Measurements from ENCODE around the gene PCNX1.

Gene PCNX1

DNA sequence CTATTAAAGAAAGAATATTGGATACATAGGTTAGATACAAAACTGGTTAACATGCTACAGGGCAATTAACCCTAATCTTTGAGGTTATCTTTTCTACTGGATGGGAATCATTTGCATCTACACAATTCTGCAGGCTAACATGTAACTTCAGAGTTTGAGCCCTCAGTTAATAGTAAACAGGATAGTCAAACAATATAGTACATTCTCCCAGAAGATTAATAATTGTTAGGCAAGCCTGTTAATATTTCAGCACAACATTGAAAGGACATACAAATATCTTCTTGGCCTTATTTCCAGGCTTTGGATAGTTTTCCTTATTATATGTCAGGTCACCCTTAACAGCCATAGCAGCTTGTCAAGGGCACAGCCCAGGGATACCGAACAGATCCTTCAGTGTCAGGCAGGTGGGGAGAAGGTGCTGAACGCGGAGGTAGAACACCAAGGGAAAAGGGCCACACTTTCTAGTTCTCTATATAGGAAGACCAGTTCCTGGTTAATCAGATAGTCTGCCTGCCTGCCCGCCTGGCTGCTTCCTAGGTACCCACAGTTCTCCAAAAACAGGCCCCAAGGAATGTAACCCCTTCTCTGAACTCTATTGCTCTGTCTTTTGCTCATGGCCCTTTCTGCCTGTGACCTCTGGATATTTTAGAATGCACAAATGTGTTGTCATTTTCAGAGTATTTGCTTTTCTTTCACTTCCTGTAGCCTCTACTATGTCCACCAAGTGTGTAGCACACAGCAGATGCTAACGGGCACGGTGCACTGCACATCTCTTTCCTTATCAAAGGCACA, 256.0 kb downstream of the PCNX1 start:
- Histone ChIP-seq H3K4me3 (ENCODE audit: low read length, poor library complexity, severe bottlenecking) (peak overlapping the region; percentile 36), H3K9ac (ENCODE audit: low read depth, low read length, poor library complexity, severe bottlenecking) (peak overlapping the region; percentile 20), H3K27me3 (ENCODE audit: insufficient read depth, low read length, poor library complexity, severe bottlenecking) (no peaks in the 10 kb centered on the region), H3K9me3 (ENCODE audit: insufficient read depth, low read depth, low read length) (peaks cover 8% of the 10 kb centered on the region), H3K79me2 (ENCODE audit: insufficient read depth, low read length) (peaks cover 84% of the 10 kb centered on the region), H3F3A (ENCODE audit: low read depth) (no peaks in the 10 kb centered on the region), H3K4me1 (ENCODE audit: insufficient read depth, low read length, poor library complexity, severe bottlenecking) (peaks cover 40% of the 10 kb centered on the region), H3K4me2 (ENCODE audit: low read depth, low read length, poor library complexity, severe bottlenecking) (peak overlapping the region; percentile 74), H3K36me3 (ENCODE audit: insufficient read depth, low read length) (no peaks in the 10 kb centered on the region; the same call in 1 of the 2 replicates), H2AFZ (ENCODE audit: low read length) (no peak overlapping the region), H4K20me1 (ENCODE audit: insufficient read depth, low read length, poor library complexity, severe bottlenecking) (no peaks in the 10 kb centered on the region), H3K9me2 (replicated peaks; ENCODE audit: low read depth, low read length) (no peaks in the 10 kb centered on the region)
- TF ChIP-seq EZH2phosphoT487 (IDR thresholded peaks at IDR 0.05; ENCODE audit: borderline replicate concordance) (no peak), CTCF (conservative IDR thresholded peaks at IDR 0.05; ENCODE audit: low read length) (no peak)

DNA sequence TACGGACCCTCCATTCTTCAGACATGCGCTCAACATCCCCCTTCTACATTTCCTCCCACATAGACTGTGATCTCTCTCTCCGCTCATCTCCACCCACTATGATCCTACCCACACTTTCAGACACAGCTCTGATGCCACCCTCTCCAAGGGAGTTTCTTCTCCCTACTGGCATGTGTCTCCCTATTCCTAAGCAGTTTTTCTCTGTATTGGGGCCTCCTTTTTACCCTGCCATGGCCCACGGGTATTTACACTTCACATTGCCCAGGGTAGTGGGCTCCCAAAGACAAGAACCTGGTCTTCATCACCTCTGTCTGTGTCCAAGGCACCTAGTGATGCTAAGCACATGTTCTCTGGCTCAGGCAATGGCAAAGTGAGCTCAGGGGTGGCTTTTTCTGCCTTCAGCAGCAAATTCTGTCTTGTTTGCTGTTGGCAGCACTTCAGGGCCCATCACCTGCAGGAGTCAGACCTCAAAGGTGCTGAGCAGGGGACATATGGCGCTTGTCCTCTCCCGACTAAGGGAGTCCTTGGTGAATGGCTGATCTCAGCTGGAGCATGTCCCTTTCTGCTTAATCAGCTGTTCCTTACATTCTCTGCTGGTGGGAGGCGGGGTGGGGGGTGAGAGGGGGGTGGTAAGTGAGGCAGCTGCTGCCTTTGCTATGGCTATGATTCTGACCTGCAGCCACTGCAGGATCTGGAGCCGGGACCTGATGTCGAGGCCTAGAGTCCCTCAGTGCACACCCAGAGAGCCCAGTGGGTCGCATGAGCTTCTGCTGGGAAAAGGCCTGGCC, 256.8 kb downstream of the PCNX1 start:
- Histone ChIP-seq H4K20me1 (ENCODE audit: insufficient read depth, low read length, poor library complexity, severe bottlenecking) (no peaks in the 10 kb centered on the region), H3K9ac (ENCODE audit: low read depth, low read length, poor library complexity, severe bottlenecking) (peak overlapping the region; percentile 16), H3F3A (ENCODE audit: low read depth) (no peaks in the 10 kb centered on the region), H3K4me1 (ENCODE audit: insufficient read depth, low read length, poor library complexity, severe bottlenecking) (peaks cover 43% of the 10 kb centered on the region), H2AFZ (ENCODE audit: low read length) (no peak overlapping the region), H3K79me2 (ENCODE audit: insufficient read depth, low read length) (peaks cover 77% of the 10 kb centered on the region), H3K9me2 (replicated peaks; ENCODE audit: low read depth, low read length) (no peaks in the 10 kb centered on the region), H3K9me3 (ENCODE audit: insufficient read depth, low read depth, low read length) (peaks cover 8% of the 10 kb centered on the region), H3K27me3 (ENCODE audit: insufficient read depth, low read length, poor library complexity, severe bottlenecking) (no peaks in the 10 kb centered on the region), H3K36me3 (ENCODE audit: insufficient read depth, low read length) (no peaks in the 10 kb centered on the region; the same call in 1 of the 2 replicates), H3K4me3 (ENCODE audit: low read length, poor library complexity, severe bottlenecking) (peak overlapping the region; percentile 36), H3K4me2 (ENCODE audit: low read depth, low read length, poor library complexity, severe bottlenecking) (peak overlapping the region; percentile 74)
- no peak for TF ChIP-seq CTCF (conservative IDR thresholded peaks at IDR 0.05; ENCODE audit: low read length)
- TF ChIP-seq EZH2phosphoT487 (IDR thresholded peaks at IDR 0.05; ENCODE audit: borderline replicate concordance), result no peak

Measured in Loucy (cell line).